Small intestine (tissue), 7 donors: ENCODE data around the gene NRL. TPM values are rescaled to one million over a fixed set of nuclear protein-coding genes. Genes with fewer than 3 reads are reported as not detected.

Source experiments
- DNase-seq, 2 donors: peaks; one replicate each; pipeline versions ENCODE4 v3.0.0 to v3.0.0-alpha.2; 2013
- FAIRE-seq: peaks from 2 replicates; lab custom pipeline; 2012; peaks lifted over from hg19 to GRCh38; lab: Jason Lieb, UNC
- H3K27ac ChIP-seq, 3 donors: one replicate each; pipeline ENCODE4 v1.5.1; 2013; ENCODE audit warnings: low read length in 2 of 3, mild to moderate bottlenecking in 2 of 3, control low read depth in 1 of 3, inconsistent platforms in 1 of 3, low read depth in 1 of 3, moderate library complexity in 1 of 3
- H3K27me3 ChIP-seq, 3 donors: one replicate each; pipeline ENCODE4 v1.6.1; 2013; ENCODE audit warnings: low read length in 3 of 3, inconsistent platforms in 1 of 3; ENCODE audit not compliant: control insufficient read depth in 3 of 3, insufficient read depth in 3 of 3
- H3K36me3 ChIP-seq, 3 donors: one replicate each; pipeline ENCODE4 v1.6.1; 2013; ENCODE audit warnings: low read length in 3 of 3, inconsistent platforms in 1 of 3, low read depth in 1 of 3, mild to moderate bottlenecking in 1 of 3, moderate library complexity in 1 of 3; ENCODE audit not compliant: control insufficient read depth in 3 of 3, insufficient read depth in 2 of 3
- H3K4me1 ChIP-seq, 3 donors: one replicate each; pipeline ENCODE4 v1.6.1; 2013; ENCODE audit warnings: low read length in 2 of 3, inconsistent platforms in 1 of 3, low read depth in 1 of 3, mild to moderate bottlenecking in 1 of 3, moderate library complexity in 1 of 3; ENCODE audit not compliant: control insufficient read depth in 3 of 3, insufficient read depth in 2 of 3
- H3K4me3 ChIP-seq, 3 donors: one replicate each; pipeline ENCODE4 v1.5.1; 2013; ENCODE audit warnings: low read length in 3 of 3, control low read depth in 1 of 3, inconsistent platforms in 1 of 3, low read depth in 1 of 3, mild to moderate bottlenecking in 1 of 3, moderate library complexity in 1 of 3
- H3K9me3 ChIP-seq, 2 donors: one replicate each; pipeline ENCODE4 v1.6.1; 2013; ENCODE audit warnings: low read depth in 1 of 2, low read length in 1 of 2; ENCODE audit not compliant: control insufficient read depth in 2 of 2, insufficient read depth in 1 of 2
- WGBS, 3 donors: extraction: QIAGEN DNeasy Blood & Tissue Kit; methylation state at CpG; one replicate each; pipeline ENCODE4 v1.1.7; 2013; 5-methylcytosine and 5-hydroxymethylcytosine counted together
- polyA plus RNA-seq, 4 donors: library from polyadenylated mRNA; stranded (reverse) in 3 of 4; unstranded in 1 of 4; fragments of 200-250 nt in 3 of 4; fragments of 120-200 nt in 1 of 4; gene quantifications; one replicate each; pipeline versions ENCODE4 v1.2.1 to v1.2.3, GENCODE V29; 2013
- donor health status: healthy with polysubstance abuse.
- donor health status: control.
- donor health status: control.
- donor health status: Bipolar disorder and iron deficiency.
- donor health status: healthy.

NRL gene
- polyA plus RNA-seq, 4 donors: 1.5 to 4.0 (median 2.7) TPM

DNA sequence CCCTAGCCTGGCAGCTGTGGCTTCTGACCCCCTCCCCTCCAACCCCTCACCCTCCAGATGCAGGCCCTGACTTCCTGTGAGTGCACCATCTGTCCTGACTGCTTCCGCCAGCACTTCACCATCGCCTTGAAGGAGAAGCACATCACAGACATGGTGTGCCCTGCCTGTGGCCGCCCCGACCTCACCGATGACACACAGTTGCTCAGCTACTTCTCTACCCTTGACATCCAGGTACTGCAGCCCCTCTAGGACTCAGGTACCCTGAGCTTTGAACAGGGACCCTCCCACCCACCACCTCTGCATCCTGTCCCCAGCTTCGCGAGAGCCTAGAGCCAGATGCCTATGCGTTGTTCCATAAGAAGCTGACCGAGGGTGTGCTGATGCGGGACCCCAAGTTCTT lies 40.4 kb upstream of the NRL start:
- FAIRE-seq: no peak
- no peak for DNase-seq
- Histone ChIP-seq H3K27ac (no peak overlapping the region), H3K4me1 (peaks cover 0 to 1% (median 0%) of the 10 kb centered on the region in 3 donors), H3K36me3 (peaks cover 25 to 81% (median 27%) of the 10 kb centered on the region in 3 donors), H3K4me3 (no peak overlapping the region), H3K27me3 (no peaks in the 10 kb centered on the region), H3K9me3 (no peaks in the 10 kb centered on the region)
- WGBS, 3 donors: 95 to 97% (median 96%) methylated on average over 10 of the region's 10 CpGs

DNA sequence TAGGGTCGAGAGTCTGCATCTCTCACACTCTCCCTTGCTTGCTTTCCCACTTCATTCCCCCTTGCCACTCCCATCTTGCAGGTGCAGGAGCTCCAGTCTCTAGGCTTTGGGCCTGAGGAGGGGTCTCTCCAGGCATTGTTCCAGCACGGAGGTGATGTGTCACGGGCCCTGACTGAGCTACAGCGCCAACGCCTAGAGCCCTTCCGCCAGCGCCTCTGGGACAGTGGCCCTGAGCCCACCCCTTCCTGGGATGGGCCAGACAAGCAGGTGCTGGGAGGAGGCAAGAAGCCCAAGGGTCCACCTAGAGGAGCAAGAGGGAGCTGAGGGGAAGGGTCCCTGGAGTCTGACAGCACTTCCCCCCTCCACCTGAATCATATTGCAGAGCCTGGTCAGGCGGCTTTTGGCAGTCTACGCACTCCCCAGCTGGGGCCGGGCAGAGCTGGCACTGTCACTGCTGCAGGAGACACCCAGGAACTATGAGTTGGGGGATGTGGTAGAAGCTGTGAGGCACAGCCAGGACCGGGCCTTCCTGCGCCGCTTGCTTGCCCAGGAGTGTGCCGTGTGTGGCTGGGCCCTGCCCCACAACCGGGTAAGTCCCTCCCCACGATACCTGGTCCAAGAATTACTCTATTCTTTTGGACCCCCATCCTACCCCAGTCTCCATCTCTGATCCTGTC lies 36.8 kb upstream of the NRL start:
- Histone ChIP-seq H3K36me3 (peaks cover 15 to 70% (median 17%) of the 10 kb centered on the region in 3 donors), H3K27ac (no peak overlapping the region), H3K9me3 (no peaks in the 10 kb centered on the region), H3K4me3 (no peak overlapping the region), H3K4me1 (peaks cover 2 to 8% (median 2%) of the 10 kb centered on the region in 3 donors), H3K27me3 (no peaks in the 10 kb centered on the region)
- WGBS, 3 donors: 95 to 98% (median 98%) methylated on average over 14 to 16 of the region's 16 CpGs
- FAIRE-seq: no peak
- DNase-seq: no peak

DNA sequence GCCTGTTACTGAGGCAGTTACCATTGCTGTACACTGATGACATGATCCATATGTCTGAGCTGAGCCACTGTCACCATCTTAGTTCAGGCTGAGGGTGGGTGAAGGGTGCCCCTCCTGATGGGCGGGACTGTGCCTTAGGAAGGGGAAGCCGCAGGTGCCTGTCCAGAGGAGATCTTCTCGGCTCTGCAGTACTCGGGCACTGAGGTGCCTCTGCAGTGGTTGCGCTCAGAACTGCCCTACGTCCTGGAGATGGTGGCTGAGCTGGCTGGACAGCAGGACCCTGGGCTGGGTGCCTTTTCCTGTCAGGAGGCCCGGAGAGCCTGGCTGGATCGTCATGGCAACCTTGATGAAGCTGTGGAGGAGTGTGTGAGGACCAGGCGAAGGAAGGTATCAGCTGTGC lies 36.2 kb upstream of the NRL start:
- Histone ChIP-seq H3K27ac (no peak overlapping the region), H3K36me3 (peaks cover 14 to 64% (median 15%) of the 10 kb centered on the region in 3 donors), H3K4me3 (no peak overlapping the region), H3K9me3 (no peaks in the 10 kb centered on the region), H3K27me3 (no peaks in the 10 kb centered on the region), H3K4me1 (peaks cover 2 to 8% (median 2%) of the 10 kb centered on the region in 3 donors)
- FAIRE-seq (no peak), DNase-seq (no peak)
- WGBS, 3 donors: 91 to 95% (median 94%) methylated on average over 9 of the region's 9 CpGs

- DNase-seq (no peak), FAIRE-seq (no peak)
- H3K27me3 ChIP-seq: no peaks in the 10 kb centered on the region
- 89 to 95% (median 92%) methylated on average over 9 of the region's 9 CpGs for WGBS, 3 donors
- no peaks in the 10 kb centered on the region for H3K9me3 ChIP-seq
- H3K4me1 ChIP-seq: peaks cover 2 to 11% (median 5%) of the 10 kb centered on the region in 3 donors
- no peak overlapping the region for H3K27ac ChIP-seq
- peaks cover 13 to 62% (median 14%) of the 10 kb centered on the region in 3 donors for H3K36me3 ChIP-seq
- no peak overlapping the region for H3K4me3 ChIP-seq
Observed at GRCh38 chr14:24150567-24150966, 35.8 kb upstream of the NRL start.

- DNase-seq: no peak
- no peaks in the 10 kb centered on the region for H3K27me3 ChIP-seq
- H3K9me3 ChIP-seq: no peaks in the 10 kb centered on the region
- 93 to 97% (median 95%) methylated on average over 9 of the region's 9 CpGs for WGBS, 3 donors
- peaks cover 8 to 57% (median 10%) of the 10 kb centered on the region in 3 donors for H3K36me3 ChIP-seq
- no peak for FAIRE-seq
- no peak overlapping the region for H3K27ac ChIP-seq
- H3K4me1 ChIP-seq: peaks cover 4 to 16% (median 8%) of the 10 kb centered on the region in 3 donors
- H3K4me3 ChIP-seq: no peak overlapping the region
Observed at GRCh38 chr14:24150061-24150460, 35.3 kb upstream of the NRL start.

DNA sequence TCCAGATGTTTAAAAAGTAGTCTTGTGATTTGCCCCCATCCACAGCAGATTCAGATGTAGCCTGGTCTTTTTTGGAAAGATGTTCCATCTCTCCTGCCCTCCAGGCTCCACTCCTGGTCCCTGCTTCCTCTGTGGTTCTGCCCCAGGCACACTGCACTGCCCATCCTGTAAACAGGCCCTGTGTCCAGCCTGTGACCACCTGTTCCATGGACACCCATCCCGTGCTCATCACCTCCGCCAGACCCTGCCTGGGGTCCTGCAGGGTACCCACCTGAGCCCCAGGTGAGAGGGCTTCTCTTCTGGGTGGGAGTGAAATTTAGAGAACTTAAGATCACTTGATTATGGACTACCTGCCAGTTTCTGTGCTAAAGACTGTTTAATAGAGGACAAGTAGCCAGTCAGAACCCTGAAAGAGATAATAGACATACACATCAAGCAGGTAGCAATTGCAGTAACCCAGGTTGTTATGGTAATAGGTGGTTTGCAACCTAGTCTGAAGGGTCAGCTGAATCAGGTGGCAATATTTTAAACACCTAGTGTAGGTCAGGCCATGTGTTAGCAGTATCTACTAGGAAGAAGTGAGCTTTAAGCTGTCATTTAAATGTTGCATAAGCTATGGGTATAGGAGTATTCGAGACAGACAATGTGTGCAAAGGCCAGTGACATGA lies 34.7 kb upstream of the NRL start:
- Histone ChIP-seq H3K4me3 (no peak overlapping the region), H3K9me3 (no peaks in the 10 kb centered on the region), H3K4me1 (peaks cover 6 to 22% (median 8%) of the 10 kb centered on the region in 3 donors), H3K27ac (no peak overlapping the region), H3K27me3 (no peaks in the 10 kb centered on the region), H3K36me3 (peaks cover 3 to 52% (median 10%) of the 10 kb centered on the region in 3 donors)
- no peak for FAIRE-seq
- no peak for DNase-seq
- WGBS, 3 donors: 89 to 97% (median 93%) methylated on average over 3 of the region's 3 CpGs

GRCh38 chr14:24147761-24148428 lies 33.1 kb upstream of the NRL start:
- H3K27ac ChIP-seq: peak overlapping the region; percentile 76 to 89 (median 78)
- WGBS, 3 donors: 4 to 5% (median 4%) methylated on average over 26 to 29 of the region's 29 CpGs
- FAIRE-seq (no peak), DNase-seq (no peak)
- peaks cover 5 to 49% (median 15%) of the 10 kb centered on the region in 3 donors for H3K36me3 ChIP-seq
- peaks cover 8 to 36% (median 16%) of the 10 kb centered on the region in 3 donors for H3K4me1 ChIP-seq
- H3K27me3 ChIP-seq: no peaks in the 10 kb centered on the region
- H3K4me3 ChIP-seq: peak overlapping the region; percentile 73 to 94 (median 84)
- no peaks in the 10 kb centered on the region for H3K9me3 ChIP-seq
